Vagina (tissue), 2 donors: ENCODE data around the gene SCO2. TPM values are rescaled to one million over a fixed set of nuclear protein-coding genes. Genes with fewer than 3 reads are reported as not detected.
A peak's percentile ranks its signal among the peaks of the same experiment; 100 is the strongest.

ENCODE experiments used
- DNase-seq, 2 donors: peaks; one replicate each; pipeline ENCODE4 v3.0.0-alpha.2; 2017; ENCODE audit errors: extremely low spot score in 2 of 2
- H3K27ac ChIP-seq: fragments of 200-600 bp; sonication (generic); one replicate; pipeline ENCODE4 v1.5.1; 2019
- H3K27me3 ChIP-seq: fragments of 200-600 bp; sonication (generic); one replicate; pipeline ENCODE4 v1.5.1; 2019
- H3K36me3 ChIP-seq, 2 donors: fragments of 200-600 bp; sonication (generic); one replicate each; pipeline ENCODE4 v1.5.1; 2017 to 2019
- H3K4me1 ChIP-seq: fragments of 200-600 bp; sonication (generic); one replicate; pipeline ENCODE4 v1.5.1; 2019
- H3K4me3 ChIP-seq, 2 donors: fragments of 200-600 bp; sonication (generic); 1 replicate in 1 of 2; 2 replicates in 1 of 2; pipeline ENCODE4 v1.5.1; 2016 to 2019
- H3K9me3 ChIP-seq: fragments of 200-600 bp; sonication (generic); one replicate; pipeline ENCODE4 v1.5.1; 2019
- CTCF ChIP-seq, 3 experiments: fragments of 450-650 bp in 2 of 3; fragments of 200-600 bp in 1 of 3; sonication (generic) in 1 of 3; IDR thresholded peaks; one replicate each; pipeline ENCODE4 v1.5.1; 2017 to 2019; ENCODE audit warnings: antibody characterized with exemption in 3 of 3, mild to moderate bottlenecking in 2 of 3, moderate library complexity in 2 of 3
- POLR2A ChIP-seq, 2 donors: fragments of 450-650 bp; IDR thresholded peaks; one replicate each; pipeline ENCODE4 v1.6.1; 2017; ENCODE audit warnings: antibody characterized with exemption in 2 of 2, mild to moderate bottlenecking in 2 of 2, moderate library complexity in 2 of 2
- POLR2AphosphoS5 ChIP-seq, 2 donors: sonication (generic); formaldehyde crosslinking; IDR thresholded peaks; one replicate each; pipeline ENCODE4 v1.9.0; 2017; ENCODE audit warnings: antibody characterized with exemption in 2 of 2, mild to moderate bottlenecking in 2 of 2, low read depth in 1 of 2; ENCODE audit not compliant: insufficient read depth in 1 of 2
- intact Hi-C: fragments of 100-400 bp; cut with DNase I; formaldehyde crosslinking; loops from one replicate; pipeline ENCODE4 v1.15.1; 2023
- total RNA-seq: library from RNA; depleted of rRNA; stranded (reverse); fragments of >200 nt; gene quantifications from one replicate; pipeline ENCODE4 v1.2.3, GENCODE V29; 2016

The SCO2 gene
- total RNA-seq, 1 donor from 2014 or later: 25.0 TPM

- DNase-seq: no peak
- peaks cover 17% of the 10 kb centered on the region for H3K4me1 ChIP-seq
- H3K9me3 ChIP-seq: no peaks in the 10 kb centered on the region
- peak within 1 kb of the TSS; percentile 9 for H3K27ac ChIP-seq
- no peaks in the 10 kb centered on the region for H3K27me3 ChIP-seq
- intact Hi-C loops: no loop called here
- H3K4me3 ChIP-seq: peak within 1 kb of the TSS; percentile 50 to 55
- H3K36me3 ChIP-seq: no peaks in the 10 kb centered on the region
- TF ChIP-seq POLR2AphosphoS5 (IDR thresholded peaks at IDR 0.05; ENCODE audit: insufficient read depth in 1 of 2, low read depth in 1 of 2) (peak; percentile 78 to 81), POLR2A (IDR thresholded peaks at IDR 0.05) (peak in 1 of 2 donors; percentile 13), CTCF (IDR thresholded peaks at IDR 0.05) (peak; percentile 79 to 91 (median 86))
These were observed 37.4 kb upstream of the SCO2 start, which contains the start of gene SYCE3 for GRCh38 chr22:50562523-50563412. Gene SYCE3 (minus strand): TSS chr22:50562919. CDS start chr22:50556405, 6,514 bp downstream.

GRCh38 chr22:50561401-50562358 lies 36.3 kb upstream of the SCO2 start:
- no peaks in the 10 kb centered on the region for H3K9me3 ChIP-seq
- no peak overlapping the region for H3K27ac ChIP-seq
- no peaks in the 10 kb centered on the region for H3K36me3 ChIP-seq
- no peak overlapping the region for H3K4me3 ChIP-seq
- H3K4me1 ChIP-seq: peaks cover 17% of the 10 kb centered on the region
- no peaks in the 10 kb centered on the region for H3K27me3 ChIP-seq
- intact Hi-C loops: no loop called here
- TF ChIP-seq POLR2AphosphoS5 (IDR thresholded peaks at IDR 0.05; ENCODE audit: insufficient read depth in 1 of 2, low read depth in 1 of 2): no peak
- TF ChIP-seq POLR2A (IDR thresholded peaks at IDR 0.05): no peak
- TF ChIP-seq CTCF (IDR thresholded peaks at IDR 0.05): no peak
- DNase-seq: no peak

GRCh38 chr22:50560034-50560433 lies 34.6 kb upstream of the SCO2 start:
- Histone ChIP-seq H3K36me3 (no peaks in the 10 kb centered on the region), H3K27me3 (no peaks in the 10 kb centered on the region), H3K9me3 (no peaks in the 10 kb centered on the region), H3K4me1 (peaks cover 17% of the 10 kb centered on the region), H3K4me3 (no peak overlapping the region), H3K27ac (no peak overlapping the region)
- no peak for DNase-seq
- intact Hi-C loops: no loop called here
- no peak for TF ChIP-seq CTCF (IDR thresholded peaks at IDR 0.05)
- no peak for TF ChIP-seq POLR2A (IDR thresholded peaks at IDR 0.05)
- TF ChIP-seq POLR2AphosphoS5 (IDR thresholded peaks at IDR 0.05; ENCODE audit: insufficient read depth in 1 of 2, low read depth in 1 of 2): no peak

- no peaks in the 10 kb centered on the region for H3K4me1 ChIP-seq
- H3K36me3 ChIP-seq: no peaks in the 10 kb centered on the region
- intact Hi-C loops: loop anchor here (2.0 kb wide), 1 partner anchor 48 kb away; no protein-coding TSS in a partner anchor
- TF ChIP-seq POLR2AphosphoS5 (IDR thresholded peaks at IDR 0.05; ENCODE audit: insufficient read depth in 1 of 2, low read depth in 1 of 2): no peak
- TF ChIP-seq CTCF (IDR thresholded peaks at IDR 0.05): no peak
- no peak for TF ChIP-seq POLR2A (IDR thresholded peaks at IDR 0.05)
- H3K4me3 ChIP-seq: no peak overlapping the region
- DNase-seq: no peak
- H3K27ac ChIP-seq: no peak overlapping the region
- no peaks in the 10 kb centered on the region for H3K9me3 ChIP-seq
- H3K27me3 ChIP-seq: no peaks in the 10 kb centered on the region
These were observed 31.3 kb upstream of the SCO2 start for GRCh38 chr22:50556703-50557102.
